Kidney epithelial cell (primary cell): ENCODE results near the gene TMEM18. TPM values are rescaled to one million over a fixed set of nuclear protein-coding genes. Genes with fewer than 3 reads are reported as not detected.
A peak's percentile ranks its signal among the peaks of the same experiment; 100 is the strongest.
"Not testable (repeated sequence)": the region's sequence is repeated elsewhere in the genome, so short reads cannot be mapped to it uniquely, and the experiment has no call there.

Experiments
- DNase-seq: peaks from one replicate; pipeline ENCODE4 v3.0.0-alpha.2; 2010; ENCODE audit warnings: low read depth
- H3K27me3 ChIP-seq: 2 replicates; pipeline ENCODE4 v1.6.0; 2011; ENCODE audit warnings: low read length; ENCODE audit not compliant: control insufficient read depth, insufficient read depth
- H3K36me3 ChIP-seq: 2 replicates; pipeline ENCODE4 v1.5.1; 2011; ENCODE audit warnings: low read length; ENCODE audit not compliant: control insufficient read depth, insufficient read depth
- H3K4me3 ChIP-seq: 2 replicates; pipeline ENCODE4 v1.5.1; 2011; ENCODE audit warnings: low read depth, mild to moderate bottlenecking, control low read depth, low read length
- CTCF ChIP-seq: IDR thresholded peaks from 2 replicates; pipeline ENCODE4 v1.5.1; 2011; ENCODE audit warnings: mild to moderate bottlenecking, moderate library complexity, low read length, control low read depth, inconsistent platforms; ENCODE audit not compliant: insufficient read depth, poor library complexity, severe bottlenecking
- total RNA-seq: library from RNA; depleted of rRNA; stranded (reverse); fragments of >200 nt; gene quantifications from 2 replicates; pipeline ENCODE4 v1.2.3, GENCODE V29; 2015

The TMEM18 gene
- total RNA-seq, 1 donor from 2014 or later: 37.1 TPM

- peak; percentile 35 for DNase-seq
- no peak overlapping the region for H3K4me3 ChIP-seq
- no peaks in the 10 kb centered on the region for H3K36me3 ChIP-seq
- H3K27me3 ChIP-seq: no peaks in the 10 kb centered on the region
- TF ChIP-seq CTCF: peak; percentile 85
Observed at GRCh38 chr2:714005-714741, 37.0 kb upstream of the TMEM18 start.

GRCh38 chr2:710867-711665, 33.9 kb upstream of the TMEM18 start:
- no peak for TF ChIP-seq CTCF
- Histone ChIP-seq H3K36me3 (no peaks in the 10 kb centered on the region), H3K4me3 (no peak overlapping the region), H3K27me3 (no peaks in the 10 kb centered on the region)
- DNase-seq: no peak

GRCh38 chr2:709138-709765, 32.0 kb upstream of the TMEM18 start:
- no peak for TF ChIP-seq CTCF
- no peak for DNase-seq
- no peaks in the 10 kb centered on the region for H3K27me3 ChIP-seq
- H3K4me3 ChIP-seq: no peak overlapping the region
- H3K36me3 ChIP-seq: no peaks in the 10 kb centered on the region

- DNase-seq: no peak
- H3K4me3 ChIP-seq: no peak overlapping the region
- H3K27me3 ChIP-seq: no peaks in the 10 kb centered on the region
- TF ChIP-seq CTCF: no peak
- H3K36me3 ChIP-seq: no peaks in the 10 kb centered on the region
Observed at GRCh38 chr2:708667-709066, 31.5 kb upstream of the TMEM18 start.

- H3K36me3 ChIP-seq: no peaks in the 10 kb centered on the region
- H3K27me3 ChIP-seq: no peaks in the 10 kb centered on the region
- no peak for TF ChIP-seq CTCF
- H3K4me3 ChIP-seq: no peak overlapping the region
- no peak for DNase-seq
Observed at GRCh38 chr2:705971-706511, 28.8 kb upstream of the TMEM18 start.

GRCh38 chr2:702765-703164, 25.6 kb upstream of the TMEM18 start:
- DNase-seq, H3K4me3 ChIP-seq, H3K36me3 ChIP-seq, H3K27me3 ChIP-seq: not testable (repeated sequence)
